Ishikawa (cell line): ENCODE results near the gene MAPK12.

Experiments used
- EP300 ChIP-seq: IDR thresholded peaks from 2 replicates; pipeline ENCODE4 v1.6.1; 2012; ENCODE audit warnings: borderline replicate concordance
- RAD21 ChIP-seq: IDR thresholded peaks from 2 replicates; pipeline ENCODE4 v1.6.1; 2012; ENCODE audit warnings: low read depth
- TAF1 ChIP-seq: IDR thresholded peaks from 2 replicates; pipeline ENCODE4 v1.6.1; 2012; ENCODE audit warnings: low read depth, mild to moderate bottlenecking

DNA sequence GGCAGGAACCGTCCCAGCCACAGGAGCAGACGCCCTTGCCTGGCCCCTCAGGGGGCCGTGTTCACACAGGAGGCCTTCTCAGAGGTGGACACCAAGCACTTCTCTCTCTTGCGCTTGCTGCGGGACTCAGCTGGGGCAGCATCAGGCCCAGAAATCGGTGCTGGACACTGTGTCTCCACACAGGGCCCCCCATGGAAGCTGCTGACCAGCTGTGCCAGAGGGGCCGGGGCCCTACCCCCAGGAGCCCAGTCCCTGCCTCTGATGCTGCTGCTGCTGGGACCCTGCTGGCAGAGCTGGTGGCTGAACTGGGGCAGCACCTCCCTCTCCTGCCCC is 42.0 kb upstream of the MAPK12 start:
- TF ChIP-seq EP300 (no peak), TAF1 (no peak), RAD21 (no peak)
